Neutrophil (primary cell): ENCODE data around the gene ACP5.

ENCODE experiments used
- H3K27ac ChIP-seq: fragments of 200-600 bp; sonication (generic); 2 replicates; pipeline ENCODE4 v1.5.1; 2016; ENCODE audit warnings: mild to moderate bottlenecking, moderate library complexity
- H3K27me3 ChIP-seq: fragments of 200-600 bp; sonication (generic); 2 replicates; pipeline ENCODE4 v1.6.0; 2016; ENCODE audit warnings: mild to moderate bottlenecking
- H3K36me3 ChIP-seq: fragments of 200-600 bp; sonication (generic); 2 replicates; pipeline ENCODE4 v1.5.1; 2017
- H3K4me1 ChIP-seq, 2 experiments: fragments of 200-600 bp in 1 of 2; sonication (generic) in 1 of 2; 1 replicate in 1 of 2; 2 replicates in 1 of 2; pipeline versions ENCODE4 v1.5.1 to v1.6.1; 2013 to 2016; ENCODE audit warnings: low read depth in 1 of 2, low read length in 1 of 2, mild to moderate bottlenecking in 1 of 2, moderate library complexity in 1 of 2; ENCODE audit not compliant: control insufficient read depth in 1 of 2, insufficient read depth in 1 of 2
- H3K4me3 ChIP-seq, 2 experiments: fragments of 200-600 bp in 1 of 2; sonication (generic) in 1 of 2; 1 replicate in 1 of 2; 2 replicates in 1 of 2; pipeline ENCODE4 v1.5.1; 2013 to 2016; ENCODE audit warnings: low read depth in 1 of 2, low read length in 1 of 2, mild to moderate bottlenecking in 1 of 2, moderate library complexity in 1 of 2
- H3K9me3 ChIP-seq: fragments of 200-600 bp; sonication (generic); 2 replicates; pipeline ENCODE4 v1.5.1; 2016
- CTCF ChIP-seq: fragments of 200-600 bp; sonication (generic); IDR thresholded peaks from 2 replicates; pipeline ENCODE4 v1.5.1; 2016; ENCODE audit warnings: antibody characterized with exemption

Gene ACP5

DNA sequence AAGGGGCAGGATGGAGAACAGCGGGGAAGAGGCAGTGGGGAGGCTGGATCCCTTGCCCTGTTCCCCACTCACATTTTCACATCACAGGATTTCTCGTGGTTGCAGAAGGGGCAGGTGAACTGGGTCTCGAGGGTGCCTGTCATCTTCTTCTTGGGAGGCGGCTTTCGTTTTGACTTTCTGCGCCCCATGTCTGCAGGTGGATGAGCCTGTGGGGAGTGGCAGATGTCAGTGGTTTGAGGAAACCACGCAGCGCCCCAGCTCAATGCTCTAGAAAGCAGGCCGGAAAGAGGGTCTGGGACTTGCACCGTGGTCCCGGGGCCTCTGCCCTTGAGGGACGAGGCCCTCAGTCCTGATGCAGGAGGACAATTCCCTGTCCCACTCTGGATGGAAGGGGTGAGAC lies 23.3 kb downstream of the ACP5 start:
- Histone ChIP-seq H3K27ac (no peak overlapping the region), H3K4me3 (no peak overlapping the region), H3K36me3 (peaks cover 33% of the 10 kb centered on the region), H3K27me3 (no peaks in the 10 kb centered on the region), H3K4me1 (peaks cover 10 to 11% of the 10 kb centered on the region in 2 experiments), H3K9me3 (no peaks in the 10 kb centered on the region)
- no peak for TF ChIP-seq CTCF

- H3K36me3 ChIP-seq, result peaks cover 33% of the 10 kb centered on the region
- H3K4me1 ChIP-seq, result peaks cover 0 to under 1% of the 10 kb centered on the region in 2 experiments
- TF ChIP-seq CTCF, result no peak
- no peak overlapping the region for H3K4me3 ChIP-seq
- H3K27me3 ChIP-seq, result no peaks in the 10 kb centered on the region
- no peaks in the 10 kb centered on the region for H3K9me3 ChIP-seq
- H3K27ac ChIP-seq, result no peak overlapping the region
These were observed 24.6 kb downstream of the ACP5 start for GRCh38 chr19:11552666-11553372.

GRCh38 chr19:11551603-11552235 lies 25.7 kb downstream of the ACP5 start:
- no peaks in the 10 kb centered on the region for H3K9me3 ChIP-seq
- H3K36me3 ChIP-seq, result peaks cover 33% of the 10 kb centered on the region
- no peak for TF ChIP-seq CTCF
- H3K27me3 ChIP-seq, result no peaks in the 10 kb centered on the region
- H3K4me3 ChIP-seq, result no peak overlapping the region
- H3K4me1 ChIP-seq, result no peaks in the 10 kb centered on the region
- no peak overlapping the region for H3K27ac ChIP-seq

- Histone ChIP-seq H3K27me3 (peaks cover 2% of the 10 kb centered on the region), H3K4me3 (no peak overlapping the region), H3K4me1 (no peaks in the 10 kb centered on the region), H3K27ac (no peak overlapping the region), H3K9me3 (no peaks in the 10 kb centered on the region), H3K36me3 (peaks cover 30% of the 10 kb centered on the region)
- no peak for TF ChIP-seq CTCF
These were observed 27.2 kb downstream of the ACP5 start for GRCh38 chr19:11550265-11550664.

GRCh38 chr19:11549386-11549953 lies 28.0 kb downstream of the ACP5 start:
- Histone ChIP-seq H3K4me3 (no peak overlapping the region), H3K36me3 (peaks cover 27% of the 10 kb centered on the region)
- no peak for TF ChIP-seq CTCF

More at GRCh38 chr19:11549386-11549953, 28.0 kb downstream of the ACP5 start:
- Histone ChIP-seq H3K4me1 (no peaks in the 10 kb centered on the region), H3K9me3 (no peaks in the 10 kb centered on the region), H3K27ac (no peak overlapping the region), H3K27me3 (peaks cover 8% of the 10 kb centered on the region)
